Measurements from ENCODE around the gene MSANTD1. TPM values are rescaled to one million over a fixed set of nuclear protein-coding genes. Genes with fewer than 3 reads are reported as not detected.

Gene MSANTD1
- total and polyA plus RNA-seq, 10 of the 15 experiments (the other 5 are each of a cell fraction or from before 2014, with no cell fraction given): 0.07 to 0.87 (median 0.22) TPM; not detected in 2

DNA sequence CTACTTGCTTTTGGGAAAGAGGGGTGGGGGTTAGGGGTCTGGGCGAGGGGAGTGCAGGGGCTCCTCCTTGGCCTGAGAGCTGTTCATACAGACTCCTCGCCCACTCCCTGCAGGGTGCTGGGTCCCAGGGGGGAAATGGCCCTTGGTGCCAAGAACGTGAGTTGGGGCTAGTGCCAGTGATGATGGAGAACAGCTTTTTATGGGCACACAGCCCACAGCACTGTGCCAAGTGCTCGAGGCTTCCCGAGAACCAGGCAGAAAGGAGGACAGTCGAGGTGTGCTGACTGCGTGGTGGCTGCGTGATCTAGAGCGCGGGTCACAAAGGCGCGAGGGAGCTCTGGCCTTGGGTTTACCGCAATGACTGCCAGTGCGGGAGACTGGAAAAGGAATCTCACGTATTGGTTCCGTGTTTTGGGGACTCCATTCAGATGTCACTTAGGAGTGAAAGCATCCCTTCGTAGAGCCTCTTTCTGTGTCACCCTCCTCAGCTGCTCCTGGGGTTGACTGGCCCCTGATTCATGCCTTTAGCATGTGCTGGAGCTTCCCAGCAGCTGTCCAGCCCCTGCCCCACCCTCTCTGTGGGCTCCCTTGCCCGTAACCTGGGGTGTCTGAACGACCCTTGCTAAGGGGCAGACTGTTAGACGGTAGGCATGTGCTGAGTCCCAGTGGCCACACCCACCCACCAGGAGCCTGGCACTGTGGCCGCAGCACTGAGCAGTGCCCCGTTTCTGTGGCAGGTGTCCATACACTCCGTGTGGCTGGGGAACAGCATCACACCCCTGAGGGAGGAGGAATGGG is 20.9 kb upstream of the MSANTD1 start:
- Histone ChIP-seq H3K9me3 (replicated peaks; ENCODE audit: control insufficient read depth, insufficient read depth, low read length) (no peaks in the 10 kb centered on the region), H3K4me1 (ENCODE audit: control insufficient read depth, insufficient read depth, low read length) (no peaks in the 10 kb centered on the region), H2AFZ (ENCODE audit: control insufficient read depth, low read depth, low read length) (no peak overlapping the region), H4K20me1 (ENCODE audit: control insufficient read depth, insufficient read depth) (no peaks in the 10 kb centered on the region), H3K27me3 (replicated peaks in 1 of 2; ENCODE audit: control insufficient read depth in 2 of 2, insufficient read depth in 2 of 2, low read length in 1 of 2) (no peaks in the 10 kb centered on the region), H3K4me2 (ENCODE audit: control insufficient read depth, insufficient read depth) (no peak overlapping the region), H3K4me3 (no peak overlapping the region), H3K27ac (ENCODE audit: control insufficient read depth, insufficient read depth) (no peak overlapping the region), H3K9ac (ENCODE audit: control insufficient read depth, insufficient read depth, low read length) (no peak overlapping the region), H3K79me2 (ENCODE audit: control insufficient read depth, insufficient read depth, low read length) (no peaks in the 10 kb centered on the region), H3K36me3 (ENCODE audit: control insufficient read depth in 2 of 2, insufficient read depth in 2 of 2, low read length in 1 of 2) (peaks cover 44 to 58% of the 10 kb centered on the region in 2 experiments; a peak in 3 of 4 replicates)
- CTCF ChIA-PET: no interaction called here
- POLR2A ChIA-PET: no interaction called here
- RAD21 ChIA-PET (ENCODE audit: unreplicated experiment): no interaction called here
- DNase-seq (ENCODE audit: low read depth, low spot score) (no peak), FAIRE-seq (no peak), ATAC-seq (no peak)
- SMC1A ChIA-PET (ENCODE audit: uncharacterized antibody, unreplicated experiment): interaction anchor here (1.0 kb wide), 1 partner anchor 29 kb away, joined by 3 read pairs; no protein-coding TSS in a partner anchor
- in situ Hi-C loops (cut with MboI) (no loop called here), intact Hi-C loops (cut with micrococcal nuclease; ENCODE audit: unreplicated experiment) (no loop called here)
- BruUV-seq (replicated peaks): no TSS peak
- WGBS (ENCODE audit: insufficient coverage, insufficient replicate concordance, low lambda C conversion rate, missing lambda C conversion rate): 96% methylated on average over 23 of the region's 23 CpGs
- TF ChIP-seq, protein P1, sequence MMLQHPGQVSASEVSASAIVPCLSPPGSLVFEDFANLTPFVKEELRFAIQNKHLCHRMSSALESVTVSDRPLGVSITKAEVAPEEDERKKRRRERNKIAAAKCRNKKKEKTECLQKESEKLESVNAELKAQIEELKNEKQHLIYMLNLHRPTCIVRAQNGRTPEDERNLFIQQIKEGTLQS (IDR thresholded peaks at IDR 0.05; ENCODE audit: borderline replicate concordance, extremely low read depth, low read depth, low read length): no peak
- TF ChIP-seq HCFC1 (IDR thresholded peaks at IDR 0.05; ENCODE audit: low read length) (no peak), SMC3 (IDR thresholded peaks at IDR 0.05; ENCODE audit: borderline replicate concordance, low read length) (no peak), TCF3 (IDR thresholded peaks at IDR 0.05; ENCODE audit: borderline replicate concordance, insufficient read depth, low read depth, low read length) (no peak), POLR2A (IDR thresholded peaks at IDR 0.05; ENCODE audit: low read depth, low read length) (no peak), POLR2AphosphoS2 (IDR thresholded peaks at IDR 0.05; ENCODE audit: low read depth, low read length) (no peak), IRF4 (IDR thresholded peaks at IDR 0.05; ENCODE audit: low read depth, low read length) (no peak), WRNIP1 (IDR thresholded peaks at IDR 0.05; ENCODE audit: borderline replicate concordance, low read depth, low read length) (no peak), KLF5 (IDR thresholded peaks at IDR 0.05; ENCODE audit: partially characterized antibody) (no peak)
- TF ChIP-seq, protein P2, sequence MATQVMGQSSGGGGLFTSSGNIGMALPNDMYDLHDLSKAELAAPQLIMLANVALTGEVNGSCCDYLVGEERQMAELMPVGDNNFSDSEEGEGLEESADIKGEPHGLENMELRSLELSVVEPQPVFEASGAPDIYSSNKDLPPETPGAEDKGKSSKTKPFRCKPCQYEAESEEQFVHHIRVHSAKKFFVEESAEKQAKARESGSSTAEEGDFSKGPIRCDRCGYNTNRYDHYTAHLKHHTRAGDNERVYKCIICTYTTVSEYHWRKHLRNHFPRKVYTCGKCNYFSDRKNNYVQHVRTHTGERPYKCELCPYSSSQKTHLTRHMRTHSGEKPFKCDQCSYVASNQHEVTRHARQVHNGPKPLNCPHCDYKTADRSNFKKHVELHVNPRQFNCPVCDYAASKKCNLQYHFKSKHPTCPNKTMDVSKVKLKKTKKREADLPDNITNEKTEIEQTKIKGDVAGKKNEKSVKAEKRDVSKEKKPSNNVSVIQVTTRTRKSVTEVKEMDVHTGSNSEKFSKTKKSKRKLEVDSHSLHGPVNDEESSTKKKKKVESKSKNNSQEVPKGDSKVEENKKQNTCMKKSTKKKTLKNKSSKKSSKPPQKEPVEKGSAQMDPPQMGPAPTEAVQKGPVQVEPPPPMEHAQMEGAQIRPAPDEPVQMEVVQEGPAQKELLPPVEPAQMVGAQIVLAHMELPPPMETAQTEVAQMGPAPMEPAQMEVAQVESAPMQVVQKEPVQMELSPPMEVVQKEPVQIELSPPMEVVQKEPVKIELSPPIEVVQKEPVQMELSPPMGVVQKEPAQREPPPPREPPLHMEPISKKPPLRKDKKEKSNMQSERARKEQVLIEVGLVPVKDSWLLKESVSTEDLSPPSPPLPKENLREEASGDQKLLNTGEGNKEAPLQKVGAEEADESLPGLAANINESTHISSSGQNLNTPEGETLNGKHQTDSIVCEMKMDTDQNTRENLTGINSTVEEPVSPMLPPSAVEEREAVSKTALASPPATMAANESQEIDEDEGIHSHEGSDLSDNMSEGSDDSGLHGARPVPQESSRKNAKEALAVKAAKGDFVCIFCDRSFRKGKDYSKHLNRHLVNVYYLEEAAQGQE (IDR thresholded peaks at IDR 0.05; ENCODE audit: low read depth, low read length): no peak
- TF ChIP-seq, protein P3, sequence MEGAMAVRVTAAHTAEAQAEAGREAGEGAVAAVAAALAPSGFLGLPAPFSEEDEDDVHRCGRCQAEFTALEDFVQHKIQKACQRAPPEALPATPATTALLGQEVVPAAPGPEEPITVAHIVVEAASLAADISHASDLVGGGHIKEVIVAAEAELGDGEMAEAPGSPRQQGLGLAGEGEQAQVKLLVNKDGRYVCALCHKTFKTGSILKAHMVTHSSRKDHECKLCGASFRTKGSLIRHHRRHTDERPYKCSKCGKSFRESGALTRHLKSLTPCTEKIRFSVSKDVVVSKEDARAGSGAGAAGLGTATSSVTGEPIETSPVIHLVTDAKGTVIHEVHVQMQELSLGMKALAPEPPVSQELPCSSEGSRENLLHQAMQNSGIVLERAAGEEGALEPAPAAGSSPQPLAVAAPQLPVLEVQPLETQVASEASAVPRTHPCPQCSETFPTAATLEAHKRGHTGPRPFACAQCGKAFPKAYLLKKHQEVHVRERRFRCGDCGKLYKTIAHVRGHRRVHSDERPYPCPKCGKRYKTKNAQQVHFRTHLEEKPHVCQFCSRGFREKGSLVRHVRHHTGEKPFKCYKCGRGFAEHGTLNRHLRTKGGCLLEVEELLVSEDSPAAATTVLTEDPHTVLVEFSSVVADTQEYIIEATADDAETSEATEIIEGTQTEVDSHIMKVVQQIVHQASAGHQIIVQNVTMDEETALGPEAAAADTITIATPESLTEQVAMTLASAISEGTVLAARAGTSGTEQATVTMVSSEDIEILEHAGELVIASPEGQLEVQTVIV (IDR thresholded peaks at IDR 0.05; ENCODE audit: borderline replicate concordance, partially characterized antibody): no peak
- TF ChIP-seq, protein P4, sequence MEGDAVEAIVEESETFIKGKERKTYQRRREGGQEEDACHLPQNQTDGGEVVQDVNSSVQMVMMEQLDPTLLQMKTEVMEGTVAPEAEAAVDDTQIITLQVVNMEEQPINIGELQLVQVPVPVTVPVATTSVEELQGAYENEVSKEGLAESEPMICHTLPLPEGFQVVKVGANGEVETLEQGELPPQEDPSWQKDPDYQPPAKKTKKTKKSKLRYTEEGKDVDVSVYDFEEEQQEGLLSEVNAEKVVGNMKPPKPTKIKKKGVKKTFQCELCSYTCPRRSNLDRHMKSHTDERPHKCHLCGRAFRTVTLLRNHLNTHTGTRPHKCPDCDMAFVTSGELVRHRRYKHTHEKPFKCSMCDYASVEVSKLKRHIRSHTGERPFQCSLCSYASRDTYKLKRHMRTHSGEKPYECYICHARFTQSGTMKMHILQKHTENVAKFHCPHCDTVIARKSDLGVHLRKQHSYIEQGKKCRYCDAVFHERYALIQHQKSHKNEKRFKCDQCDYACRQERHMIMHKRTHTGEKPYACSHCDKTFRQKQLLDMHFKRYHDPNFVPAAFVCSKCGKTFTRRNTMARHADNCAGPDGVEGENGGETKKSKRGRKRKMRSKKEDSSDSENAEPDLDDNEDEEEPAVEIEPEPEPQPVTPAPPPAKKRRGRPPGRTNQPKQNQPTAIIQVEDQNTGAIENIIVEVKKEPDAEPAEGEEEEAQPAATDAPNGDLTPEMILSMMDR (IDR thresholded peaks at IDR 0.05 in 2 of 3, conservative IDR thresholded peaks at IDR 0.05 in 1 of 3; ENCODE audit: control insufficient read depth in 2 of 3, extremely low read depth in 1 of 3, insufficient read depth in 1 of 3, low read depth in 3 of 3, low read length in 3 of 3): no peak
- TF ChIP-seq, protein P5, sequence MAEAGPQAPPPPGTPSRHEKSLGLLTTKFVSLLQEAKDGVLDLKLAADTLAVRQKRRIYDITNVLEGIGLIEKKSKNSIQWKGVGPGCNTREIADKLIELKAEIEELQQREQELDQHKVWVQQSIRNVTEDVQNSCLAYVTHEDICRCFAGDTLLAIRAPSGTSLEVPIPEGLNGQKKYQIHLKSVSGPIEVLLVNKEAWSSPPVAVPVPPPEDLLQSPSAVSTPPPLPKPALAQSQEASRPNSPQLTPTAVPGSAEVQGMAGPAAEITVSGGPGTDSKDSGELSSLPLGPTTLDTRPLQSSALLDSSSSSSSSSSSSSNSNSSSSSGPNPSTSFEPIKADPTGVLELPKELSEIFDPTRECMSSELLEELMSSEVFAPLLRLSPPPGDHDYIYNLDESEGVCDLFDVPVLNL (IDR thresholded peaks at IDR 0.05; ENCODE audit: low read depth, low read length): no peak
